ENCODE data around the gene MXD3. TPM values are rescaled to one million over a fixed set of nuclear protein-coding genes. Genes with fewer than 3 reads are reported as not detected.
"Not testable (repeated sequence)": the region's sequence is repeated elsewhere in the genome, so short reads cannot be mapped to it uniquely, and the experiment has no call there.

Gene MXD3
- total RNA-seq, 1 donor from 2014 or later, result 49.7 TPM

DNA sequence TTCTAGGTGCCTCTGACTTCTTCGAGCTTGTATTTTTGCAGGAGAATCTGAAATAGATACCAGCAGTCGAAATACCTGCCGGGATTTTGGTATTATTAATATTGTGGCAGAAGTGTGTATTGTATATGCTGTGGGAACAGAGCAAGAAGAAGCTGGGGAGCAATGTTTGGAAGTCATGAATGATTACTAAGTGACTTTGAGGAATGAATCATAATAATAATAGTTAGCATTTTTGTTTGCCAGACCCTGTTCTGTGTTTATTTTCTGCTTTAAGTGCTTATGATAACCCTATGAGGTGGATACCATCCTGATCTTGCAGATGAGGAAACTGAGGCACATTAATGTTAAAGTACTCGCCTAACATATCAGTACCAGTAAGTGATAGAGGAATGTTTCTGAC lies 40.6 kb downstream of the MXD3 start:
- intact Hi-C loops (cut with micrococcal nuclease), result no loop called here

DNA sequence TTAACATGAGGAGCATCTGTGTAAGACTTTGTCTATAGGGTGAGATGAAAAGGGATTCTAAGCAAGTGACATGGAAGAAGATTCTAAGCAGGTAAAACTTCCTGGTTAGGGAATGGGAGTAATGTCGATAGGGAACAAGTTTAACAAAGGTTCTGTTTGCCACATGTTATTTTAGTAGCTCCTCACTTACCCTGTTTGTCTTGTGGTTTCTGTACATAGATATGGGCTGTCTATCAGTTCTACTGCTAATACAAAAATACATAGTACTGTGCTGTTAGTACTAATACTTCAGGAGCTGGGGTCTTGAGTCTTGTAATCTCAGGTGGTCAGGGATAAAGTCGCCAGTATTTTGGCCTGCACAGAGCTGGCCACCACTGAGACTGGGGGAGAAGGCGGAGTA lies 41.0 kb downstream of the MXD3 start:
- intact Hi-C loops (cut with micrococcal nuclease), result no loop called here

- intact Hi-C loops (cut with micrococcal nuclease), result no loop called here
Measured at GRCh38 chr5:177269976-177270375, 41.7 kb downstream of the MXD3 start.

DNA sequence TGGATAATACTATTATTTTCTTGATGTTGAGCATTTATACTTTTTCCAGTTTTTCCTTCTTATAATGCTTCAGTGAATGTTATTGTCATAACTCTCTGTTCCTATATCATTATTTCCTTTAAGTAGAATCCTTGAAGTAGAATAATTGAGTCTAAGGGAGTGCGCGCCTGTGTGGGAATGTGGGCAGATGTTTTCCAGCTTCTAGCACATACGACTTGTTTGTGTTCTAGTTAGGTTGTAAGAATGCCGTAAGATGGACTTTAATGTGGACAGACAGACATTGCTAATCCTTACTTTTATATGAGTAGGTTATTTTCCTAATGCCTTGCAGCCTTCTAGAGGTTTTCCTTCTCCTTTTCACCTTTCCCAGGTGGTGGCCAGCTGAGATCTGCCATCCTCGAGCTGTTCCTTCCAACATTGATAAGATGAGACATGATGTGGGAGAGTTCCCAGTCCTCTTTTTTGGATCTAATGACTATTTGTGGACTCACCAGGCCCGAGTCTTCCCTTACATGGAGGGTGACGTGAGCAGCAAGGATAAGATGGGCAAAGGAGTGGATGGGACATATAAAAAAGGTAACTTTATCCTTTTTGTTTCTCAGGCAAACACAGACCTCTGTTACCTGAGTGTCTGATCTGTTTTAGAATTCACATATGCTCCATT lies 42.3 kb downstream of the MXD3 start:
- intact Hi-C loops (cut with micrococcal nuclease), result no loop called here

- intact Hi-C loops (cut with micrococcal nuclease), result no loop called here
Measured at GRCh38 chr5:177265395-177265794, 46.3 kb downstream of the MXD3 start.

- intact Hi-C loops (cut with micrococcal nuclease), result no loop called here
Measured at GRCh38 chr5:177264178-177264577, 47.5 kb downstream of the MXD3 start.

DNA sequence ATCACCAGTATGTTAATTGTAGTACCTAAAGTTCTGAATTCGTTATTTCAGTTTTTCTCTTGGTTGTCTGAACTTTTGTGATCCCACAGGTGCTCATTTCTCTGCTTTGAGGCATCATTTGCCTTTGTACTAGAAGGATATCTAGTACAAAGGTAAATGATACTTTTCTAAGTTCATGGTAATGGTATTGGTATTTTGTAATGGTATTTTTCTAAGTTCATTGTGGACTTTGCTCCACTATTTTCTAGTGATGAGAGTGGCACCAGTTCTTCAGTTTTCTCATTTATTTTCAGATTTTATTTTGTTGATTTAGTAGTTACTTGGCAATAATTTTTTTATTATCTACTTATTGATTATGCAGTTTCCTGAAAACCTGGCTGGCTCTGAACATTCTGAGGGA lies 50.2 kb downstream of the MXD3 start:
- intact Hi-C loops (cut with micrococcal nuclease), result no loop called here

GRCh38 chr5:177260961-177261360 lies 50.7 kb downstream of the MXD3 start:
- intact Hi-C loops (cut with micrococcal nuclease), result no loop called here

GRCh38 chr5:177258711-177259110 lies 53.0 kb downstream of the MXD3 start:
- intact Hi-C loops (cut with micrococcal nuclease), result not testable (repeated sequence)

Other genes starting within 250 kb of the MXD3 start
- 0.91 and 1.5 TPM in 2 replicates for gene FGFR4, start 225.0 kb downstream of the MXD3 start, total RNA-seq
- gene NSD1, start 178.1 kb downstream of the MXD3 start, total RNA-seq, result 99.7 and 103 TPM in 2 replicates
- 38.6 and 42.3 TPM in 2 replicates for gene RAB24, start 8.2 kb downstream of the MXD3 start, total RNA-seq
- 189 TPM in 2 replicates for gene PRELID1, start 8.1 kb downstream of the MXD3 start, total RNA-seq
- 140 and 153 TPM in 2 replicates for gene LMAN2, start 39.8 kb upstream of the MXD3 start, total RNA-seq
- gene RGS14, start 46.0 kb upstream of the MXD3 start, total RNA-seq, result 101 and 105 TPM in 2 replicates
- gene SLC34A1, start 72.5 kb upstream of the MXD3 start, total RNA-seq, result 0.07 and 0.11 TPM in 2 replicates
- not detected in 2 replicates for gene PFN3, start 88.8 kb upstream of the MXD3 start, total RNA-seq
- gene F12, start 97.7 kb upstream of the MXD3 start, total RNA-seq, result 1.2 and 1.9 TPM in 2 replicates
- 232 and 239 TPM in 2 replicates for gene GRK6, start 114.8 kb upstream of the MXD3 start, total RNA-seq
- 6.0 and 7.4 TPM in 2 replicates for gene PRR7, start 134.9 kb upstream of the MXD3 start, total RNA-seq
- gene DBN1, start 161.7 kb upstream of the MXD3 start, total RNA-seq, result 9.0 and 10.6 TPM in 2 replicates
- gene PDLIM7, start 185.7 kb upstream of the MXD3 start, total RNA-seq, result 43.7 and 48.3 TPM in 2 replicates
- 5.3 and 5.4 TPM in 2 replicates for gene DOK3, start 197.9 kb upstream of the MXD3 start, total RNA-seq
- gene DDX41, start 205.1 kb upstream of the MXD3 start, total RNA-seq, result 116 and 120 TPM in 2 replicates
- 86.7 and 91.1 TPM in 2 replicates for gene FAM193B, start 242.7 kb upstream of the MXD3 start, total RNA-seq